ENCODE data around the gene SLC1A1.

Gene SLC1A1

GRCh38 chr9:4465910-4466309 is 24.4 kb upstream of the SLC1A1 start:
- no peak overlapping the region for H3K4me3 ChIP-seq (ENCODE audit: low read depth, low read length)
- ChIA-PET POLR2A (no interaction called here), CTCF (no interaction called here)
- TF ChIP-seq CTCF (IDR thresholded peaks at IDR 0.05; ENCODE audit: insufficient read depth, low read length, missing control alignments): no peak
- DNase-seq (ENCODE audit: low read depth, low spot score): no peak

GRCh38 chr9:4475301-4475700 is 15.0 kb upstream of the SLC1A1 start:
- DNase-seq (ENCODE audit: low read depth, low spot score): no peak
- CTCF ChIA-PET: no interaction called here
- H3K4me3 ChIP-seq (ENCODE audit: low read depth, low read length): no peak overlapping the region
- POLR2A ChIA-PET: no interaction called here
- no peak for TF ChIP-seq CTCF (IDR thresholded peaks at IDR 0.05; ENCODE audit: insufficient read depth, low read length, missing control alignments)

- TF ChIP-seq CTCF (IDR thresholded peaks at IDR 0.05; ENCODE audit: insufficient read depth, low read length, missing control alignments): no peak
Measured at GRCh38 chr9:4486176-4486575, 4.1 kb upstream of the SLC1A1 start.

GRCh38 chr9:4489562-4489918 is 728 bp upstream of the SLC1A1 start:
- no peak for DNase-seq (ENCODE audit: low read depth, low spot score)
- H3K4me3 ChIP-seq (ENCODE audit: low read depth, low read length): peak overlapping the region; percentile 76
- POLR2A ChIA-PET: interaction anchor here (1.0 kb wide), 1 partner anchor 190 kb away, joined by 3 read pairs; the partner anchor contains the start of gene CDC37L1
- CTCF ChIA-PET: interaction anchor here (1.2 kb wide), 1 partner anchor 106 kb away, joined by 3 read pairs; no protein-coding TSS in a partner anchor
- no peak for TF ChIP-seq CTCF (IDR thresholded peaks at IDR 0.05; ENCODE audit: insufficient read depth, low read length, missing control alignments)

More at GRCh38 chr9:4486176-4486575, 4.1 kb upstream of the SLC1A1 start:
- POLR2A ChIA-PET: no interaction called here
- H3K4me3 ChIP-seq (ENCODE audit: low read depth, low read length): no peak overlapping the region
- DNase-seq (ENCODE audit: low read depth, low spot score): no peak
- CTCF ChIA-PET: no interaction called here

GRCh38 chr9:4490705-4491625 is 697 bp downstream of the SLC1A1 start:
- CTCF ChIA-PET: interaction anchor here (1.2 to 1.9 kb wide), 2 partner anchors 16 to 107 kb away, joined by 3 to 5 read pairs; no protein-coding TSS in a partner anchor
- H3K4me3 ChIP-seq (ENCODE audit: low read depth, low read length): peak overlapping the region; percentile 76
- POLR2A ChIA-PET: interaction anchor here (0.6 to 1.0 kb wide), 2 partner anchors 188 to 1250 kb away, joined by 3 read pairs; partner anchors contain the start of gene CDC37L1
- no peak for DNase-seq (ENCODE audit: low read depth, low spot score)
- no peak for TF ChIP-seq CTCF (IDR thresholded peaks at IDR 0.05; ENCODE audit: insufficient read depth, low read length, missing control alignments)

GRCh38 chr9:4491626-4491975 is 1.3 kb downstream of the SLC1A1 start:
- no peak for DNase-seq (ENCODE audit: low read depth, low spot score)

More at GRCh38 chr9:4491626-4491975, 1.3 kb downstream of the SLC1A1 start:
- ChIA-PET CTCF (interaction anchor here (1.9 kb wide), 1 partner anchor 15 kb away, joined by 5 read pairs; no protein-coding TSS in a partner anchor), POLR2A (no interaction called here)
- peak overlapping the region; percentile 76 for H3K4me3 ChIP-seq (ENCODE audit: low read depth, low read length)
- no peak for TF ChIP-seq CTCF (IDR thresholded peaks at IDR 0.05; ENCODE audit: insufficient read depth, low read length, missing control alignments)

Measured in AG04449 (cell line).